NCI-H1048 (cell line): ENCODE data around the gene SASH1.

Experiments used
- DNase-seq: peaks from one replicate; lab custom pipeline; 2025; lab: John Stamatoyannopoulos, UW

The SASH1 gene

GRCh38 chr6:148459238-148459637 is 116.6 kb downstream of the SASH1 start:
- no peak for DNase-seq

GRCh38 chr6:148460876-148461646 is 118.4 kb downstream of the SASH1 start:
- no peak for DNase-seq

- no peak for DNase-seq
These were observed 119.4 kb downstream of the SASH1 start for GRCh38 chr6:148461986-148462577.

- no peak for DNase-seq
These were observed 121.0 kb downstream of the SASH1 start for GRCh38 chr6:148463671-148464070.

GRCh38 chr6:148464319-148465010 is 121.8 kb downstream of the SASH1 start:
- peak; percentile 33 for DNase-seq

- no peak for DNase-seq
These were observed 122.3 kb downstream of the SASH1 start for GRCh38 chr6:148465011-148465335.

- no peak for DNase-seq
These were observed 123.0 kb downstream of the SASH1 start for GRCh38 chr6:148465670-148466069.

- DNase-seq: no peak
These were observed 123.5 kb downstream of the SASH1 start for GRCh38 chr6:148466158-148466557.

GRCh38 chr6:148467926-148468325 is 125.3 kb downstream of the SASH1 start:
- DNase-seq: no peak

GRCh38 chr6:148470156-148470555 is 127.5 kb downstream of the SASH1 start:
- no peak for DNase-seq

GRCh38 chr6:148470606-148471465 is 128.2 kb downstream of the SASH1 start:
- no peak for DNase-seq

- no peak for DNase-seq
These were observed 129.1 kb downstream of the SASH1 start for GRCh38 chr6:148471624-148472159.

GRCh38 chr6:148472171-148473105 is 129.8 kb downstream of the SASH1 start:
- no peak for DNase-seq

- DNase-seq: no peak
These were observed 136.9 kb downstream of the SASH1 start for GRCh38 chr6:148479497-148479896.

- no peak for DNase-seq
These were observed 144.8 kb downstream of the SASH1 start for GRCh38 chr6:148487461-148487860.

GRCh38 chr6:148491638-148492251 is 149.1 kb downstream of the SASH1 start:
- DNase-seq: no peak

- DNase-seq: no peak
These were observed 150.1 kb downstream of the SASH1 start for GRCh38 chr6:148492654-148493290.

GRCh38 chr6:148493424-148493823 is 150.8 kb downstream of the SASH1 start:
- DNase-seq: no peak

GRCh38 chr6:148494226-148494625 is 151.6 kb downstream of the SASH1 start:
- no peak for DNase-seq

- DNase-seq: no peak
These were observed 152.4 kb downstream of the SASH1 start for GRCh38 chr6:148495029-148495428.
